Measurements from ENCODE around the gene S100A2.
"Not testable (repeated sequence)": the region's sequence is repeated elsewhere in the genome, so short reads cannot be mapped to it uniquely, and the experiment has no call there.

S100A2 gene

GRCh38 chr1:153522353-153523048 is 43.1 kb downstream of the S100A2 start:
- not testable (repeated sequence) for H2BK120ac ChIP-seq (ENCODE audit: low read depth, low read length); H3K4me1 ChIP-seq (ENCODE audit: control insufficient read depth, insufficient read depth, low read depth, low read length); H3K4me3 ChIP-seq (ENCODE audit: insufficient read depth in 1 of 2, low read depth in 1 of 2, low read length in 2 of 2); H3K9me3 ChIP-seq (ENCODE audit: control insufficient read depth, low read length); H4K8ac ChIP-seq (ENCODE audit: low read length); H2AK5ac ChIP-seq (ENCODE audit: low read length, severe bottlenecking); H2BK12ac ChIP-seq (ENCODE audit: low read length in 2 of 2); H3K27ac ChIP-seq (ENCODE audit: low read length, poor library complexity, severe bottlenecking); H3K23ac ChIP-seq (ENCODE audit: low read length in 2 of 2); H3K36me3 ChIP-seq (ENCODE audit: control insufficient read depth in 1 of 2, insufficient read depth in 2 of 2, low read depth in 1 of 2, low read length in 2 of 2); H3K9ac ChIP-seq (ENCODE audit: low read length); H3K14ac ChIP-seq (ENCODE audit: low read length in 2 of 2); H2AFZ ChIP-seq (ENCODE audit: low read depth, low read length); H3K27me3 ChIP-seq (ENCODE audit: control insufficient read depth in 1 of 2, insufficient read depth in 1 of 2, low read length in 2 of 2); H3K4me2 ChIP-seq (ENCODE audit: low read length, poor library complexity, severe bottlenecking); H2BK5ac ChIP-seq (ENCODE audit: low read depth, low read length, poor library complexity, severe bottlenecking); H3K79me1 ChIP-seq (replicated peaks; ENCODE audit: low read length, poor library complexity, severe bottlenecking); H2BK15ac ChIP-seq (ENCODE audit: low read depth, poor library complexity, severe bottlenecking); H3K18ac ChIP-seq (ENCODE audit: low read depth in 1 of 2, low read length in 2 of 2); DNase-seq; H3K4ac ChIP-seq (ENCODE audit: low read depth in 1 of 2, low read length in 2 of 2); H4K91ac ChIP-seq (ENCODE audit: low read length)
- 87% methylated on average over 13 of the region's 14 CpGs for WGBS

- DNase-seq; H3K27me3 ChIP-seq (ENCODE audit: control insufficient read depth in 1 of 2, insufficient read depth in 1 of 2, low read length in 2 of 2); H3K9ac ChIP-seq (ENCODE audit: low read length); H3K4me2 ChIP-seq (ENCODE audit: low read length, poor library complexity, severe bottlenecking); H4K8ac ChIP-seq (ENCODE audit: low read length); H2BK15ac ChIP-seq (ENCODE audit: low read depth, poor library complexity, severe bottlenecking); H3K79me1 ChIP-seq (replicated peaks; ENCODE audit: low read length, poor library complexity, severe bottlenecking); H2BK120ac ChIP-seq (ENCODE audit: low read depth, low read length); H3K4me1 ChIP-seq (ENCODE audit: control insufficient read depth, insufficient read depth, low read depth, low read length); H3K4me3 ChIP-seq (ENCODE audit: insufficient read depth in 1 of 2, low read depth in 1 of 2, low read length in 2 of 2); H3K23ac ChIP-seq (ENCODE audit: low read length in 2 of 2); H2BK12ac ChIP-seq (ENCODE audit: low read length in 2 of 2); H2AK5ac ChIP-seq (ENCODE audit: low read length, severe bottlenecking); H3K36me3 ChIP-seq (ENCODE audit: control insufficient read depth in 1 of 2, insufficient read depth in 2 of 2, low read depth in 1 of 2, low read length in 2 of 2); H4K91ac ChIP-seq (ENCODE audit: low read length); H3K27ac ChIP-seq (ENCODE audit: low read length, poor library complexity, severe bottlenecking); H3K4ac ChIP-seq (ENCODE audit: low read depth in 1 of 2, low read length in 2 of 2); H2BK5ac ChIP-seq (ENCODE audit: low read depth, low read length, poor library complexity, severe bottlenecking); H3K18ac ChIP-seq (ENCODE audit: low read depth in 1 of 2, low read length in 2 of 2); H3K9me3 ChIP-seq (ENCODE audit: control insufficient read depth, low read length); H3K14ac ChIP-seq (ENCODE audit: low read length in 2 of 2); H2AFZ ChIP-seq (ENCODE audit: low read depth, low read length): not testable (repeated sequence)
- WGBS = 98% methylated on average over 37 of the region's 37 CpGs
Observed at GRCh38 chr1:153521808-153522207, 43.8 kb downstream of the S100A2 start.

- Histone ChIP-seq H2AK5ac (ENCODE audit: low read length, severe bottlenecking) (no peak overlapping the region), H3K9me3 (ENCODE audit: control insufficient read depth, low read length) (no peaks in the 10 kb centered on the region), H2BK5ac (ENCODE audit: low read depth, low read length, poor library complexity, severe bottlenecking) (no peak overlapping the region), H4K8ac (ENCODE audit: low read length) (no peak overlapping the region), H3K14ac (ENCODE audit: low read length in 2 of 2) (no peak overlapping the region), H3K79me1 (replicated peaks; ENCODE audit: low read length, poor library complexity, severe bottlenecking) (no peaks in the 10 kb centered on the region), H3K36me3 (ENCODE audit: control insufficient read depth in 1 of 2, insufficient read depth in 2 of 2, low read depth in 1 of 2, low read length in 2 of 2) (no peaks in the 10 kb centered on the region), H2BK120ac (ENCODE audit: low read depth, low read length) (no peak overlapping the region), H3K27ac (ENCODE audit: low read length, poor library complexity, severe bottlenecking) (no peak overlapping the region), H2BK15ac (ENCODE audit: low read depth, poor library complexity, severe bottlenecking) (no peak overlapping the region), H3K27me3 (ENCODE audit: control insufficient read depth in 1 of 2, insufficient read depth in 1 of 2, low read length in 2 of 2) (no peaks in the 10 kb centered on the region), H4K91ac (ENCODE audit: low read length) (no peak overlapping the region), H2BK12ac (ENCODE audit: low read length in 2 of 2) (peak overlapping the region in 1 of 2 experiments; percentile 54), H2AFZ (ENCODE audit: low read depth, low read length) (no peak overlapping the region), H3K4ac (ENCODE audit: low read depth in 1 of 2, low read length in 2 of 2) (no peak overlapping the region), H3K23ac (ENCODE audit: low read length in 2 of 2) (no peak overlapping the region), H3K4me2 (ENCODE audit: low read length, poor library complexity, severe bottlenecking) (no peak overlapping the region), H3K4me1 (ENCODE audit: control insufficient read depth, insufficient read depth, low read depth, low read length) (peaks cover 2% of the 10 kb centered on the region), H3K18ac (ENCODE audit: low read depth in 1 of 2, low read length in 2 of 2) (no peak overlapping the region), H3K4me3 (ENCODE audit: insufficient read depth in 1 of 2, low read depth in 1 of 2, low read length in 2 of 2) (no peak overlapping the region), H3K9ac (ENCODE audit: low read length) (no peak overlapping the region)
- no peak for DNase-seq
- WGBS = 89% methylated on average over 4 of the region's 4 CpGs
Observed at GRCh38 chr1:153520818-153521476, 44.7 kb downstream of the S100A2 start.

GRCh38 chr1:153520137-153520691 is 45.4 kb downstream of the S100A2 start:
- H3K4me2 ChIP-seq (ENCODE audit: low read length, poor library complexity, severe bottlenecking); H2AK5ac ChIP-seq (ENCODE audit: low read length, severe bottlenecking); H3K9me3 ChIP-seq (ENCODE audit: control insufficient read depth, low read length); H3K23ac ChIP-seq (ENCODE audit: low read length in 2 of 2); H3K14ac ChIP-seq (ENCODE audit: low read length in 2 of 2); H3K4ac ChIP-seq (ENCODE audit: low read depth in 1 of 2, low read length in 2 of 2); H3K4me1 ChIP-seq (ENCODE audit: control insufficient read depth, insufficient read depth, low read depth, low read length); H3K79me1 ChIP-seq (replicated peaks; ENCODE audit: low read length, poor library complexity, severe bottlenecking); H2BK120ac ChIP-seq (ENCODE audit: low read depth, low read length); H2BK12ac ChIP-seq (ENCODE audit: low read length in 2 of 2); H4K91ac ChIP-seq (ENCODE audit: low read length); H3K4me3 ChIP-seq (ENCODE audit: insufficient read depth in 1 of 2, low read depth in 1 of 2, low read length in 2 of 2); H3K18ac ChIP-seq (ENCODE audit: low read depth in 1 of 2, low read length in 2 of 2); H2AFZ ChIP-seq (ENCODE audit: low read depth, low read length); H2BK15ac ChIP-seq (ENCODE audit: low read depth, poor library complexity, severe bottlenecking); H2BK5ac ChIP-seq (ENCODE audit: low read depth, low read length, poor library complexity, severe bottlenecking); H4K8ac ChIP-seq (ENCODE audit: low read length); H3K9ac ChIP-seq (ENCODE audit: low read length); H3K27ac ChIP-seq (ENCODE audit: low read length, poor library complexity, severe bottlenecking); H3K36me3 ChIP-seq (ENCODE audit: control insufficient read depth in 1 of 2, insufficient read depth in 2 of 2, low read depth in 1 of 2, low read length in 2 of 2); H3K27me3 ChIP-seq (ENCODE audit: control insufficient read depth in 1 of 2, insufficient read depth in 1 of 2, low read length in 2 of 2); DNase-seq: not testable (repeated sequence)
- WGBS = 84% methylated on average over 4 of the region's 5 CpGs
